ENCODE measurements around the gene PBX1. TPM values are rescaled to one million over a fixed set of nuclear protein-coding genes. Genes with fewer than 3 reads are reported as not detected.

Gene PBX1
- total and polyA plus RNA-seq, 2 experiments from 2014 or later: 40.0 to 104 TPM

- no peak overlapping the region for H3K4me3 Mint-ChIP-seq
Observed at GRCh38 chr1:164806531-164806930, 247.5 kb downstream of the PBX1 start.

More at GRCh38 chr1:164806531-164806930, 247.5 kb downstream of the PBX1 start:
- Mint-ChIP-seq H3K27ac (no peak overlapping the region), H3K36me3 (ENCODE audit: low read depth) (peaks cover 49% of the 10 kb centered on the region), H3K9me3 (no peaks in the 10 kb centered on the region), H3K4me1 (peaks cover 5% of the 10 kb centered on the region; the same call in 2 of the 3 replicates), H3K27me3 (ENCODE audit: insufficient read depth, low read depth, poor library complexity) (no peaks in the 10 kb centered on the region)
- no peak overlapping the region for H3K4me2 ChIP-seq
- no peak overlapping the region for H3K4me3 ChIP-seq
- no peaks in the 10 kb centered on the region for H3F3A ChIP-seq (replicated peaks; ENCODE audit: low read depth)
- H2AFZ ChIP-seq: no peak overlapping the region
- no peaks in the 10 kb centered on the region for H3K9me2 ChIP-seq (ENCODE audit: insufficient read depth)
- TF ChIP-seq, protein P1, sequence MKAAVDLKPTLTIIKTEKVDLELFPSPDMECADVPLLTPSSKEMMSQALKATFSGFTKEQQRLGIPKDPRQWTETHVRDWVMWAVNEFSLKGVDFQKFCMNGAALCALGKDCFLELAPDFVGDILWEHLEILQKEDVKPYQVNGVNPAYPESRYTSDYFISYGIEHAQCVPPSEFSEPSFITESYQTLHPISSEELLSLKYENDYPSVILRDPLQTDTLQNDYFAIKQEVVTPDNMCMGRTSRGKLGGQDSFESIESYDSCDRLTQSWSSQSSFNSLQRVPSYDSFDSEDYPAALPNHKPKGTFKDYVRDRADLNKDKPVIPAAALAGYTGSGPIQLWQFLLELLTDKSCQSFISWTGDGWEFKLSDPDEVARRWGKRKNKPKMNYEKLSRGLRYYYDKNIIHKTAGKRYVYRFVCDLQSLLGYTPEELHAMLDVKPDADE (IDR thresholded peaks at IDR 0.05): no peak
- no peak for TF ChIP-seq NANOG (IDR thresholded peaks at IDR 0.05; ENCODE audit: borderline replicate concordance)
- no peak for TF ChIP-seq CREB1 (CRISPR knock-in tag; IDR thresholded peaks at IDR 0.05; ENCODE audit: low read depth)
- no peak for TF ChIP-seq STAT1 (IDR thresholded peaks at IDR 0.05; ENCODE audit: unreplicated experiment)
- no peak for TF ChIP-seq EZH2phosphoT487 (IDR thresholded peaks at IDR 0.05; ENCODE audit: unreplicated experiment)
- TF ChIP-seq ZNF462 (CRISPR knock-in tag; IDR thresholded peaks at IDR 0.05): no peak
- TF ChIP-seq EZH2 (IDR thresholded peaks at IDR 0.05; ENCODE audit: low read depth, unreplicated experiment): no peak
- no peak for TF ChIP-seq JUNB (IDR thresholded peaks at IDR 0.05; ENCODE audit: unreplicated experiment)
- no peak for TF ChIP-seq POLR2AphosphoS5 (IDR thresholded peaks at IDR 0.05; ENCODE audit: low read depth)
- TF ChIP-seq, protein P2, sequence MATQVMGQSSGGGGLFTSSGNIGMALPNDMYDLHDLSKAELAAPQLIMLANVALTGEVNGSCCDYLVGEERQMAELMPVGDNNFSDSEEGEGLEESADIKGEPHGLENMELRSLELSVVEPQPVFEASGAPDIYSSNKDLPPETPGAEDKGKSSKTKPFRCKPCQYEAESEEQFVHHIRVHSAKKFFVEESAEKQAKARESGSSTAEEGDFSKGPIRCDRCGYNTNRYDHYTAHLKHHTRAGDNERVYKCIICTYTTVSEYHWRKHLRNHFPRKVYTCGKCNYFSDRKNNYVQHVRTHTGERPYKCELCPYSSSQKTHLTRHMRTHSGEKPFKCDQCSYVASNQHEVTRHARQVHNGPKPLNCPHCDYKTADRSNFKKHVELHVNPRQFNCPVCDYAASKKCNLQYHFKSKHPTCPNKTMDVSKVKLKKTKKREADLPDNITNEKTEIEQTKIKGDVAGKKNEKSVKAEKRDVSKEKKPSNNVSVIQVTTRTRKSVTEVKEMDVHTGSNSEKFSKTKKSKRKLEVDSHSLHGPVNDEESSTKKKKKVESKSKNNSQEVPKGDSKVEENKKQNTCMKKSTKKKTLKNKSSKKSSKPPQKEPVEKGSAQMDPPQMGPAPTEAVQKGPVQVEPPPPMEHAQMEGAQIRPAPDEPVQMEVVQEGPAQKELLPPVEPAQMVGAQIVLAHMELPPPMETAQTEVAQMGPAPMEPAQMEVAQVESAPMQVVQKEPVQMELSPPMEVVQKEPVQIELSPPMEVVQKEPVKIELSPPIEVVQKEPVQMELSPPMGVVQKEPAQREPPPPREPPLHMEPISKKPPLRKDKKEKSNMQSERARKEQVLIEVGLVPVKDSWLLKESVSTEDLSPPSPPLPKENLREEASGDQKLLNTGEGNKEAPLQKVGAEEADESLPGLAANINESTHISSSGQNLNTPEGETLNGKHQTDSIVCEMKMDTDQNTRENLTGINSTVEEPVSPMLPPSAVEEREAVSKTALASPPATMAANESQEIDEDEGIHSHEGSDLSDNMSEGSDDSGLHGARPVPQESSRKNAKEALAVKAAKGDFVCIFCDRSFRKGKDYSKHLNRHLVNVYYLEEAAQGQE (IDR thresholded peaks at IDR 0.05; ENCODE audit: unreplicated experiment): no peak
- TF ChIP-seq ZNF331 (CRISPR knock-in tag; IDR thresholded peaks at IDR 0.05; ENCODE audit: low read depth): no peak
- TF ChIP-seq ZNF114 (CRISPR knock-in tag; IDR thresholded peaks at IDR 0.05): no peak
- TF ChIP-seq CTCF (conservative IDR thresholded peaks at IDR 0.05; ENCODE audit: low read depth in 2 of 2): no peak
- ATAC-seq (no peak), DNase-seq (ENCODE audit: low spot score) (no peak)
- H3K27ac ChIP-seq (ENCODE audit: low read depth): no peak overlapping the region
- no peaks in the 10 kb centered on the region for H3K79me2 ChIP-seq (replicated peaks; ENCODE audit: insufficient read depth)
- no peaks in the 10 kb centered on the region for H3K27me3 ChIP-seq (ENCODE audit: insufficient read depth)
- peaks cover 10% of the 10 kb centered on the region for H4K20me1 ChIP-seq (replicated peaks; ENCODE audit: insufficient read depth)
- H3K4me1 ChIP-seq (ENCODE audit: insufficient read depth): no peaks in the 10 kb centered on the region
- peaks cover 6% of the 10 kb centered on the region; the same call in 1 of the 2 replicates for H3K36me3 ChIP-seq (ENCODE audit: insufficient read depth)

Measured in GM23338 (cell line).